Natural killer cell (primary cell): ENCODE measurements around the gene RNF121. TPM values are rescaled to one million over a fixed set of nuclear protein-coding genes. Genes with fewer than 3 reads are reported as not detected.

Experiments
- ATAC-seq, 3 donors: fragments of 150-1000 bp in 2 of 3; fragments of 200-7000 bp in 1 of 3; cut with Tn5 transposase; 1 replicate in 1 of 3; 2 replicates in 2 of 3; pipeline ENCODE4 v1.10.0; 2021; ENCODE audit warnings: mild to moderate bottlenecking in 2 of 3, moderate library complexity in 2 of 3
- DNase-seq, 2 donors: peaks; one replicate each; pipeline versions ENCODE4 v3.0.0 to v3.0.0-alpha.2; 2013 to 2021; ENCODE audit warnings: mixed read lengths in 1 of 2
- H3K27ac ChIP-seq: one replicate; pipeline ENCODE4 v1.5.1; 2013; ENCODE audit warnings: mild to moderate bottlenecking, low read length
- H3K27me3 ChIP-seq: one replicate; pipeline ENCODE4 v1.6.1; 2013; ENCODE audit warnings: low read length; ENCODE audit not compliant: control insufficient read depth, insufficient read depth
- H3K36me3 ChIP-seq: one replicate; pipeline ENCODE4 v1.6.1; 2013; ENCODE audit warnings: low read length; ENCODE audit not compliant: control insufficient read depth, insufficient read depth
- H3K4me1 ChIP-seq: one replicate; pipeline ENCODE4 v1.6.1; 2013; ENCODE audit warnings: low read length; ENCODE audit not compliant: control insufficient read depth, insufficient read depth
- H3K4me3 ChIP-seq: one replicate; pipeline ENCODE4 v1.5.1; 2013; ENCODE audit warnings: low read length
- H3K9me3 ChIP-seq: one replicate; pipeline ENCODE4 v1.6.1; 2013; ENCODE audit warnings: low read length; ENCODE audit not compliant: control insufficient read depth, insufficient read depth
- H3K27ac Mint-ChIP-seq, 2 donors: one replicate each; pipeline ENCODE4 v1.8.0; 2022; ENCODE audit warnings: mild to moderate bottlenecking in 2 of 2, mixed read lengths in 2 of 2, moderate library complexity in 1 of 2
- H3K27me3 Mint-ChIP-seq, 2 donors: one replicate each; pipeline ENCODE4 v1.8.0; 2022; ENCODE audit warnings: low read depth in 2 of 2, mixed read lengths in 2 of 2
- H3K36me3 Mint-ChIP-seq: one replicate; pipeline ENCODE4 v1.8.0; 2022; ENCODE audit warnings: mixed read lengths
- H3K4me1 Mint-ChIP-seq, 2 donors: one replicate each; pipeline ENCODE4 v1.8.0; 2022; ENCODE audit warnings: mixed read lengths in 2 of 2
- H3K4me3 Mint-ChIP-seq: one replicate; pipeline ENCODE4 v1.8.0; 2022; ENCODE audit warnings: mild to moderate bottlenecking, moderate library complexity, mixed read lengths
- H3K9me3 Mint-ChIP-seq, 2 donors: one replicate each; pipeline ENCODE4 v1.8.0; 2022; ENCODE audit warnings: mixed read lengths in 2 of 2
- WGBS: methylation state at CpG from one replicate; pipeline ENCODE4 v1.1.7; 2013; ENCODE audit warnings: missing lambda C conversion rate; ENCODE audit not compliant: insufficient coverage; 5-methylcytosine and 5-hydroxymethylcytosine counted together
- intact Hi-C: fragments of 100-400 bp; cut with micrococcal nuclease; formaldehyde crosslinking; loops from one replicate; pipeline ENCODE4 v1.14.2; 2022
- total RNA-seq, 4 donors: library from RNA; stranded (reverse); fragments of 120-200 nt in 1 of 4; gene quantifications; one replicate each; pipeline versions ENCODE4 v1.2.3 to v1.2.4, GENCODE V29; 2013 to 2022
- TF ChIP-seq, protein P1 (sequence below): fragments of 200-600 bp; IDR thresholded peaks from one replicate; pipeline ENCODE4 v1.8.0; 2022; ENCODE audit warnings: antibody characterized with exemption

RNF121 gene
- total RNA-seq, 3 donors from 2014 or later (not counting 1 experiment from before 2014, with no cell fraction given) = 22.7 to 28.2 (median 22.9) TPM

DNA sequence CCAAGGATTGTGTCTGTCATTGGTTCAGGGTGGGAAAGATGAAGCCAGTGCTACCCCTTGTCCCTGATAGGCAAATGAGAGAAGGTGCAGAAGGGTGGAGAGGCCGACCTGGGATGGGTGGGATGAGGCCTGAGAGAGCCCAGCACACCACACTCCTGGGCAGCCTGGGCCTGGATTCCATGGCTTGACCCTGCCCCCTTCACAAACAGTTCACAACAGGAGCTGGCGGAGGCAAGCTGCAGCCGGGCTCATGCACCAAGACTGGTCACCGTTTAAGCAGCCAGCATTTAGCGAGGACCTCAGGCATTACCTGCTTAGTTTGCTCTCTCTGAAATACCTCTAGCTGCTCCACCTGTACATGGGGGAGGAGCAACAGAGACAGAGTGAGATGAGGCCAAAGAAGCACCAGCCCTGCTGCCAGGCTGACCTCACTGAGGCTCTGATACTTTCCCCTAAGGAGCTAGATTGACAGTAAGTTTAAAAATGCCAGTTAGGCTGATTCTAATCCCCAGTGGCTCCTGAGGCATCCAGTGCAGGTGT, 83.3 kb downstream of the RNF121 start:
- Mint-ChIP-seq H3K36me3 (peaks cover 44% of the 10 kb centered on the region), H3K4me3 (no peak overlapping the region), H3K27me3 (no peaks in the 10 kb centered on the region), H3K9me3 (no peaks in the 10 kb centered on the region), H3K27ac (peak overlapping the region in 1 of 2 donors; percentile 53), H3K4me1 (peaks cover 13 to 16% of the 10 kb centered on the region in 2 donors)
- Histone ChIP-seq H3K9me3 (no peaks in the 10 kb centered on the region), H3K4me1 (no peaks in the 10 kb centered on the region), H3K27me3 (no peaks in the 10 kb centered on the region), H3K4me3 (no peak overlapping the region), H3K36me3 (peaks cover 96% of the 10 kb centered on the region), H3K27ac (no peak overlapping the region)
- 95% methylated on average over 5 of the region's 5 CpGs for WGBS
- ATAC-seq (no peak), DNase-seq (no peak)
- intact Hi-C loops = no loop called here
- TF ChIP-seq, protein P1, sequence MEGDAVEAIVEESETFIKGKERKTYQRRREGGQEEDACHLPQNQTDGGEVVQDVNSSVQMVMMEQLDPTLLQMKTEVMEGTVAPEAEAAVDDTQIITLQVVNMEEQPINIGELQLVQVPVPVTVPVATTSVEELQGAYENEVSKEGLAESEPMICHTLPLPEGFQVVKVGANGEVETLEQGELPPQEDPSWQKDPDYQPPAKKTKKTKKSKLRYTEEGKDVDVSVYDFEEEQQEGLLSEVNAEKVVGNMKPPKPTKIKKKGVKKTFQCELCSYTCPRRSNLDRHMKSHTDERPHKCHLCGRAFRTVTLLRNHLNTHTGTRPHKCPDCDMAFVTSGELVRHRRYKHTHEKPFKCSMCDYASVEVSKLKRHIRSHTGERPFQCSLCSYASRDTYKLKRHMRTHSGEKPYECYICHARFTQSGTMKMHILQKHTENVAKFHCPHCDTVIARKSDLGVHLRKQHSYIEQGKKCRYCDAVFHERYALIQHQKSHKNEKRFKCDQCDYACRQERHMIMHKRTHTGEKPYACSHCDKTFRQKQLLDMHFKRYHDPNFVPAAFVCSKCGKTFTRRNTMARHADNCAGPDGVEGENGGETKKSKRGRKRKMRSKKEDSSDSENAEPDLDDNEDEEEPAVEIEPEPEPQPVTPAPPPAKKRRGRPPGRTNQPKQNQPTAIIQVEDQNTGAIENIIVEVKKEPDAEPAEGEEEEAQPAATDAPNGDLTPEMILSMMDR = no peak

DNA sequence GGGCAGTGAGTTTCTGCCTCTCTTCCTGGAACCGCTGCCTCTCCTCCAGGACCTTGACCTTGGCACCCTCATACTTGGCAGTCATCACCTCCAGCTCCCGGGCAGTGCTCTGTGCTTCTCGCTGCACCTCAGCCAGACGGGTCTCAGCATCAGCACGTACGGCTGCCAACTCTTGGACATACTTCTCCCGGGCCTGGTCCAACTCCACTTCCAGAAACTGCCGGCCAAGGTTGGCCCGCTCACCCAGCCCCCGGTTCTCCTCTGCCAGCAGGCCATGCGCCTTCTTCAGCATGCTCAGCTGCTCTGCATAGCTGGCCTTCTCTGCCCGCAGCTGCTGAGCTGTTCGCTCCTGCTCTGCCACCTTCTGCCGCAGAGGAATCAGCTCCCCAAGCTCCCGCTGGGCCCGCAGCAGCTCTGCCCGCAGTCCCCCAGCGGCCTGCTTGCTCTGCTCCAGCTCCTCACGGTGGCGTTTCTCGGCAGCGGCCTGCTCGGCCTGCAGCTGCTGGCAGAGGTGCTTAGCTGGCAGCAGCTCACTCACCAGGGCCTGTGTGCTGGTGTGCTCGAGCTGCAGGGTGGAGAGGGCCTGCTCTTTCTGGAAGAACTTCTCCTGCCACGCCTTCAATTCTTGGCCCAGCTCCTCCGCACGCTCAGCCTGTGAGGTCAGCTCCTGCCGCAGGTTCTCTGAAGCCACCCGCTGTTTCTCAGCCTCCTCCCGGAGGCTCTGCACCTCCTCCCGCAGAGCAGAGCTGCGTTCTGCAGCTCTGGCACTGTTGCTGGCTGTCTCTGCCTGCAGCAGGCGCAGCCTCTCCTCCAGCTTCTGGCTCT, 84.3 kb downstream of the RNF121 start:
- H3K4me3 Mint-ChIP-seq = no peak overlapping the region
- H3K9me3 Mint-ChIP-seq = no peaks in the 10 kb centered on the region
- ATAC-seq = no peak
- Histone ChIP-seq H3K9me3 (no peaks in the 10 kb centered on the region), H3K27me3 (no peaks in the 10 kb centered on the region), H3K27ac (no peak overlapping the region), H3K4me1 (no peaks in the 10 kb centered on the region), H3K4me3 (no peak overlapping the region), H3K36me3 (peaks cover 96% of the 10 kb centered on the region)
- peaks cover 13 to 20% of the 10 kb centered on the region in 2 donors for H3K4me1 Mint-ChIP-seq
- H3K27me3 Mint-ChIP-seq = no peaks in the 10 kb centered on the region
- DNase-seq = no peak
- H3K36me3 Mint-ChIP-seq = peaks cover 52% of the 10 kb centered on the region
- 97% methylated on average over 33 of the region's 33 CpGs for WGBS
- TF ChIP-seq, protein P1 = no peak
- intact Hi-C loops = no loop called here
- H3K27ac Mint-ChIP-seq = peak overlapping the region; percentile 72 to 73

DNA sequence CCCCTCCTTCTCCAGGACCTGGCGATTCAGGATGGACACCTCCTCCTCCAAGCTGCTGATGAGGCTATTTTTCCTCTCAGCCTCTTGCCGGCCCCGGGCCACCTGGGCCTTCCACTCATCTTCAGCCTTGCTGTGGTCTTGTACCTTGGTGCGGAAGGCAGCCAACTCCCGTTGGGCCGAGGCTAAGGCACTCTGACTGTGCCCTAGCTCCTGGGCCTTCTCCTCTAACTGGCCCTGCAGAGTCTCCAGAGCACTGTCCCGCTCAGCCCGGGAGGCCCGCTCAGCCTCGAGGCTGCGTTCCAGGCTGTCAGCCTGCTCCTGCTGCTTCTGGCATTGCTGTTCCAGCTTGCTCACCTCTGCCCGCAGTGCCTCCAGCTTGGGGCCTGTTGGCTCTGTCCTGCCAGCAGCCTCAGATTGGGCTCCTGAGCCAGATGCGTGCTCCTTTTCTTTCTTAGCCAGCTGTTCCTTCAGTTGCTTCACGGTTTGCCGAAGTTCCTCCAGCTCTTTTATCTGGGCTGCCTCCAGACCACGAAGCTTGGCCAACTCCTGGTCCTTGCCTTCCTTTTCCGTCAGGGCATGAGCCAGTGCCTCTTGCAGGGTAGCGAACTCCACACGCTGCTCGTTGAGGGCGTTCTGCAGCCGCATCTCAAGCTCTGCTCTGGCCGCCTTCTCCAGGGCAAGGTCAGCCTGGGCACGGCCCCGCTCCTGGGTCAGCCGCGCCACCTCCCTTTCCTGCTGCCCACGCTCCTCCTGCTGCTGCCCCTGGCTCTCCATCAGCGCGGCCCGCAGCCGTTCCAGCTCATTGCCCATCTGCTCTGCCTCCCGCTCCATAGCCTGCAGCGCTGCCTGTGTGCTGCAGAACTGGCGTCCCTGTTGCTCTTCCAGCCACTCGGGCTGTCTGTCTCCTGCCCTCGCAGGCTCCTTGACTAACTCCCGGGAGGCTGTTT, 85.2 kb downstream of the RNF121 start:
- Histone ChIP-seq H3K36me3 (peaks cover 97% of the 10 kb centered on the region), H3K27ac (no peak overlapping the region), H3K27me3 (no peaks in the 10 kb centered on the region), H3K4me3 (no peak overlapping the region), H3K9me3 (no peaks in the 10 kb centered on the region), H3K4me1 (no peaks in the 10 kb centered on the region)
- intact Hi-C loops = no loop called here
- no peak for ATAC-seq
- 96% methylated on average over 38 of the region's 38 CpGs for WGBS
- Mint-ChIP-seq H3K36me3 (peaks cover 47% of the 10 kb centered on the region), H3K9me3 (no peaks in the 10 kb centered on the region), H3K27me3 (no peaks in the 10 kb centered on the region), H3K4me1 (peaks cover 13 to 18% of the 10 kb centered on the region in 2 donors), H3K27ac (peak overlapping the region; percentile 72 to 73), H3K4me3 (peak overlapping the region; percentile 9)
- TF ChIP-seq, protein P1 = no peak
- DNase-seq = no peak
